ENCODE data around the gene FILIP1L. TPM values are rescaled to one million over a fixed set of nuclear protein-coding genes. Genes with fewer than 3 reads are reported as not detected.

The FILIP1L gene
- total RNA-seq, 2 experiments from 2014 or later = not detected

DNA sequence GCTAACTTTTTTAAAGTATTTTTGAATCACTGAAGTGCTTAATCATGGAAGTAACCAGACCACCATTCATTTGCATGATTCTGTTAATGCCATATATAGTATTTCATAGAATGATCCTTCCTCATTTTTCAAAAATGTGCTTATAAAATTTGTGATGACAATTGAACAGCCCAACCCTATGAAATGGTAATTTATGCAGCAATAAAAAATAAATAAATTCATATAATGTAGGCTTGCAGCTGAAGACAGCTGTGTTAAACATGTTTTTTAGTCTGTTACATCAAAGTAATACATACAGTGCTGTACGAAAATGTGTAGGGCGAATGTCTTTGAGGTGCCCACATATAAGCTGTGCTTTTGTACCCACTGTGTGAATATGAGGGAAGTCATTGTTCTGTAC is 131.7 kb downstream of the FILIP1L start:
- intact Hi-C loops (cut with micrococcal nuclease; ENCODE audit: unreplicated experiment) = no loop called here
- no TSS peak for BruUV-seq (replicated peaks)
- TF ChIP-seq EZH2phosphoT487 (IDR thresholded peaks at IDR 0.05; ENCODE audit: borderline replicate concordance, low read depth, low read length) = no peak
- no peak for TF ChIP-seq CTCF (conservative IDR thresholded peaks at IDR 0.05; ENCODE audit: low read length)

GRCh38 chr3:99981138-99981537 is 133.2 kb downstream of the FILIP1L start:
- no peak overlapping the region for H3K4me3 ChIP-seq (ENCODE audit: low read depth, low read length, poor library complexity, severe bottlenecking)
- no peak overlapping the region for H3K4me2 ChIP-seq (ENCODE audit: low read length)
- no peaks in the 10 kb centered on the region for H3K36me3 ChIP-seq (ENCODE audit: insufficient read depth, low read length)
- H2AFZ ChIP-seq (ENCODE audit: low read length) = no peak overlapping the region
- ChIA-PET POLR2A (interaction anchor here (1.1 kb wide), 1 partner anchor 31 kb away, joined by 3 read pairs; no protein-coding TSS in a partner anchor), CTCF (ENCODE audit: unreplicated experiment) (no interaction called here)
- DNase-seq (ENCODE audit: low spot score) = no peak
- no peak overlapping the region for H3K27ac ChIP-seq (ENCODE audit: low read depth, low read length, poor library complexity, severe bottlenecking)
- H3K79me2 ChIP-seq (ENCODE audit: insufficient read depth, low read depth, low read length) = no peaks in the 10 kb centered on the region
- no peak for TF ChIP-seq CTCF (conservative IDR thresholded peaks at IDR 0.05; ENCODE audit: low read length)
- no peak for TF ChIP-seq EZH2phosphoT487 (IDR thresholded peaks at IDR 0.05; ENCODE audit: borderline replicate concordance, low read depth, low read length)
- BruUV-seq (replicated peaks) = no TSS peak
- intact Hi-C loops (cut with micrococcal nuclease; ENCODE audit: unreplicated experiment) = no loop called here
- no peaks in the 10 kb centered on the region for H4K20me1 ChIP-seq (ENCODE audit: insufficient read depth, low read length)
- no peaks in the 10 kb centered on the region for H3K9me3 ChIP-seq (ENCODE audit: low read length)
- H3K9me2 ChIP-seq (ENCODE audit: insufficient read depth, low read length) = no peaks in the 10 kb centered on the region
- no peaks in the 10 kb centered on the region for H3K4me1 ChIP-seq (ENCODE audit: insufficient read depth, low read length, poor library complexity, severe bottlenecking)

More for the DNA sequence above, 131.7 kb downstream of the FILIP1L start:
- Histone ChIP-seq H3K4me2 (ENCODE audit: low read length) (no peak overlapping the region), H3K36me3 (ENCODE audit: insufficient read depth, low read length) (no peaks in the 10 kb centered on the region), H3K9me2 (ENCODE audit: insufficient read depth, low read length) (no peaks in the 10 kb centered on the region), H2AFZ (ENCODE audit: low read length) (no peak overlapping the region), H3K4me1 (ENCODE audit: insufficient read depth, low read length, poor library complexity, severe bottlenecking) (no peaks in the 10 kb centered on the region), H3K4me3 (ENCODE audit: low read depth, low read length, poor library complexity, severe bottlenecking) (no peak overlapping the region), H3K9me3 (ENCODE audit: low read length) (no peaks in the 10 kb centered on the region), H4K20me1 (ENCODE audit: insufficient read depth, low read length) (no peaks in the 10 kb centered on the region), H3K27ac (ENCODE audit: low read depth, low read length, poor library complexity, severe bottlenecking) (no peak overlapping the region), H3K79me2 (ENCODE audit: insufficient read depth, low read depth, low read length) (no peaks in the 10 kb centered on the region)
- ChIA-PET CTCF (ENCODE audit: unreplicated experiment) (no interaction called here), POLR2A (no interaction called here)
- no peak for DNase-seq (ENCODE audit: low spot score)

- Histone ChIP-seq H3K27ac (ENCODE audit: low read depth, low read length, poor library complexity, severe bottlenecking) (no peak overlapping the region), H3K79me2 (ENCODE audit: insufficient read depth, low read depth, low read length) (no peaks in the 10 kb centered on the region), H3K9me2 (ENCODE audit: insufficient read depth, low read length) (no peaks in the 10 kb centered on the region), H3K4me2 (ENCODE audit: low read length) (no peak overlapping the region), H3K36me3 (ENCODE audit: insufficient read depth, low read length) (no peaks in the 10 kb centered on the region), H3K4me3 (ENCODE audit: low read depth, low read length, poor library complexity, severe bottlenecking) (no peak overlapping the region), H2AFZ (ENCODE audit: low read length) (no peak overlapping the region), H4K20me1 (ENCODE audit: insufficient read depth, low read length) (no peaks in the 10 kb centered on the region), H3K4me1 (ENCODE audit: insufficient read depth, low read length, poor library complexity, severe bottlenecking) (no peaks in the 10 kb centered on the region), H3K9me3 (ENCODE audit: low read length) (no peaks in the 10 kb centered on the region)
- DNase-seq (ENCODE audit: low spot score) = no peak
- intact Hi-C loops (cut with micrococcal nuclease; ENCODE audit: unreplicated experiment) = no loop called here
- BruUV-seq (replicated peaks) = no TSS peak
- POLR2A ChIA-PET = interaction anchor here (1.1 kb wide), 1 partner anchor 30 kb away, joined by 3 read pairs; no protein-coding TSS in a partner anchor
- CTCF ChIA-PET (ENCODE audit: unreplicated experiment) = no interaction called here
- no peak for TF ChIP-seq CTCF (conservative IDR thresholded peaks at IDR 0.05; ENCODE audit: low read length)
- TF ChIP-seq EZH2phosphoT487 (IDR thresholded peaks at IDR 0.05; ENCODE audit: borderline replicate concordance, low read depth, low read length) = no peak
Measured at GRCh38 chr3:99980606-99981005, 133.7 kb downstream of the FILIP1L start.
